Kidney (tissue), 14 donors: ENCODE results near the gene LANCL3. TPM values are rescaled to one million over a fixed set of nuclear protein-coding genes. Genes with fewer than 3 reads are reported as not detected.

Source experiments
- DNase-seq, 5 donors: peaks; one replicate each; pipeline ENCODE4 v3.0.0-alpha.2; 2013 to 2020
- FAIRE-seq: peaks from 2 replicates; lab custom pipeline; 2012; peaks lifted over from hg19 to GRCh38; lab: Jason Lieb, UNC
- H3K27ac ChIP-seq, 2 donors: one replicate each; pipeline ENCODE4 v1.7.0; 2013; ENCODE audit warnings: low read depth in 2 of 2, low read length in 2 of 2, inconsistent platforms in 1 of 2
- H3K27me3 ChIP-seq: one replicate; pipeline ENCODE4 v1.7.1; 2013; ENCODE audit warnings: low read length, inconsistent platforms; ENCODE audit not compliant: control insufficient read depth, insufficient read depth
- H3K36me3 ChIP-seq, 3 donors: one replicate each; pipeline versions ENCODE4 v1.7.0 to v1.7.1; 2013; ENCODE audit warnings: low read length in 3 of 3, control low read depth in 1 of 3, inconsistent platforms in 1 of 3; ENCODE audit not compliant: insufficient read depth in 3 of 3, control insufficient read depth in 2 of 3
- H3K4me1 ChIP-seq, 3 donors: one replicate each; pipeline versions ENCODE4 v1.7.0 to v1.7.1; 2013; ENCODE audit warnings: low read length in 3 of 3, inconsistent platforms in 1 of 3, low read depth in 1 of 3; ENCODE audit not compliant: control insufficient read depth in 2 of 3, insufficient read depth in 2 of 3
- H3K4me3 ChIP-seq, 3 donors: one replicate each; pipeline versions ENCODE4 v1.7.0 to v1.8.1; 2013; ENCODE audit warnings: low read length in 3 of 3, control low read depth in 1 of 3, inconsistent platforms in 1 of 3
- H3K9ac ChIP-seq, 3 donors: one replicate each; pipeline versions ENCODE4 v1.7.0 to v1.7.1; 2013; ENCODE audit warnings: low read length in 3 of 3, control low read depth in 1 of 3, inconsistent platforms in 1 of 3
- H3K9me3 ChIP-seq, 3 donors: one replicate each; pipeline versions ENCODE4 v1.7.0 to v1.7.1; 2013; ENCODE audit warnings: low read length in 3 of 3, control low read depth in 1 of 3, inconsistent platforms in 1 of 3; ENCODE audit not compliant: control insufficient read depth in 2 of 3, insufficient read depth in 1 of 3
- intact Hi-C: fragments of 100-400 bp; cut with DNase I; formaldehyde crosslinking; loops from one replicate; pipeline ENCODE4 v1.11.1; 2022
- polyA plus RNA-seq: library from polyadenylated mRNA; stranded (reverse); fragments of 350-450 nt; fragmentation: Illumina TruSeq; extraction: RNeasy Lipid Tissue Mini Kit (QIAGEN cat#74804); gene quantifications from one replicate; pipeline ENCODE4 v1.2.3, GENCODE V29; 2014; ENCODE audit warnings: low read depth, low replicate concordance; ENCODE audit not compliant: insufficient read depth
- total RNA-seq: library from RNA; stranded (reverse); fragmentation: NEBNext Ultra II Directional; extraction: Animal tissue kit (Norgen Biotek cat#: 25700); gene quantifications from one replicate; pipeline ENCODE4 v1.2.1, GENCODE V29; 2021
- TF ChIP-seq, protein P1 (sequence below): IDR thresholded peaks from 3 replicates; pipeline ENCODE4 v1.5.1; 2012; ENCODE audit warnings: mild to moderate bottlenecking, moderate library complexity, borderline replicate concordance; ENCODE audit not compliant: insufficient read depth; ENCODE audit errors: extremely low read depth
- donor health status: control.
- donor health status: control.
- donor health status: control.
- donor health status: control.
- donor health status: control.
- donor health status: DM: yes; HTN: yes; CAD: no.
- donor health status: Normal renal cell carcinoma (clear cell type).

The LANCL3 gene
- total and polyA plus RNA-seq, 2 donors from 2014 or later = 0.30 to 0.38 TPM

DNA sequence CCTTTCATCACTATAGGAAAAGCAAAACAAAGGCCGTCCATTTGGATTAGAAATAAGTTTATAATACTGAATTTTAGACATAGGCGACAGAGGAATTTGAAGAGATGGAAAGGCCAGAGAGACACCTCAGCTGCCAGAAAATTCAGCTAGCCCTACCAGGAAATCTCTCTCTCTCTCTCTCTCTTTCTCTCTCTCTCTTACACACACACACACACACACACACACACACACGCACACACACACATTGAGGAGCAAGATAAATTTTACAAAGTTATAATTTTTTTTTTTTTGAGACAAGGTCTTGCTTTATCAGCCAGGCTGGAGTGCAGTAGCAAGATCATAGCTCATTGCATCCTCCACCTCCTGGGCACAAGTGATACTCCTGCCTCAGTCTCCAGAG, 115.5 kb downstream of the LANCL3 start:
- Histone ChIP-seq H3K9me3 (no peaks in the 10 kb centered on the region), H3K27me3 (no peaks in the 10 kb centered on the region), H3K4me1 (no peaks in the 10 kb centered on the region), H3K9ac (no peak overlapping the region), H3K27ac (no peak overlapping the region), H3K36me3 (no peaks in the 10 kb centered on the region), H3K4me3 (no peak overlapping the region)
- FAIRE-seq (no peak), DNase-seq (no peak)
- TF ChIP-seq, protein P1, sequence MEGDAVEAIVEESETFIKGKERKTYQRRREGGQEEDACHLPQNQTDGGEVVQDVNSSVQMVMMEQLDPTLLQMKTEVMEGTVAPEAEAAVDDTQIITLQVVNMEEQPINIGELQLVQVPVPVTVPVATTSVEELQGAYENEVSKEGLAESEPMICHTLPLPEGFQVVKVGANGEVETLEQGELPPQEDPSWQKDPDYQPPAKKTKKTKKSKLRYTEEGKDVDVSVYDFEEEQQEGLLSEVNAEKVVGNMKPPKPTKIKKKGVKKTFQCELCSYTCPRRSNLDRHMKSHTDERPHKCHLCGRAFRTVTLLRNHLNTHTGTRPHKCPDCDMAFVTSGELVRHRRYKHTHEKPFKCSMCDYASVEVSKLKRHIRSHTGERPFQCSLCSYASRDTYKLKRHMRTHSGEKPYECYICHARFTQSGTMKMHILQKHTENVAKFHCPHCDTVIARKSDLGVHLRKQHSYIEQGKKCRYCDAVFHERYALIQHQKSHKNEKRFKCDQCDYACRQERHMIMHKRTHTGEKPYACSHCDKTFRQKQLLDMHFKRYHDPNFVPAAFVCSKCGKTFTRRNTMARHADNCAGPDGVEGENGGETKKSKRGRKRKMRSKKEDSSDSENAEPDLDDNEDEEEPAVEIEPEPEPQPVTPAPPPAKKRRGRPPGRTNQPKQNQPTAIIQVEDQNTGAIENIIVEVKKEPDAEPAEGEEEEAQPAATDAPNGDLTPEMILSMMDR = no peak
- intact Hi-C loops = no loop called here

DNA sequence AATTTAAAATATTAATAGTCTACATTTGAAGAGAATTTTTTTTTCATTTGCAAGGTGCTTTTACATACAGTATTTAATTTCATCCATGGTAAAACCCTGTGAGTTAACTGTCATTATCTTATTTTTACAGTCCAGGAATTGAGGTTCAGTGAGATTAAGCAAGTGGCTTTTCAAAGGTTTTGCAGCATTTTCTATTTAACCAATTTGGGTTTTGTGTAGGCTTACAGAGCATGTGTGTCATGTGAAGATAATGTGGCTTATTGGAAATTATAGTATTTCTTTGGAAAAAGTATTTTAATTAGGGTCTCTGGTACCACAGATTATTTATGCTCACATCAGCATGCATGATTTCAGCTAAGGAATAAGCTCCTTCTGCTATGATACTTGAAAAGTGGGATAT, 118.7 kb downstream of the LANCL3 start:
- DNase-seq (no peak), FAIRE-seq (no peak)
- H3K27me3 ChIP-seq = no peaks in the 10 kb centered on the region
- intact Hi-C loops = no loop called here
- H3K9ac ChIP-seq = no peak overlapping the region
- no peaks in the 10 kb centered on the region for H3K4me1 ChIP-seq
- H3K9me3 ChIP-seq = no peaks in the 10 kb centered on the region
- TF ChIP-seq, protein P1 = no peak
- no peak overlapping the region for H3K27ac ChIP-seq
- H3K4me3 ChIP-seq = no peak overlapping the region
- no peaks in the 10 kb centered on the region for H3K36me3 ChIP-seq

DNA sequence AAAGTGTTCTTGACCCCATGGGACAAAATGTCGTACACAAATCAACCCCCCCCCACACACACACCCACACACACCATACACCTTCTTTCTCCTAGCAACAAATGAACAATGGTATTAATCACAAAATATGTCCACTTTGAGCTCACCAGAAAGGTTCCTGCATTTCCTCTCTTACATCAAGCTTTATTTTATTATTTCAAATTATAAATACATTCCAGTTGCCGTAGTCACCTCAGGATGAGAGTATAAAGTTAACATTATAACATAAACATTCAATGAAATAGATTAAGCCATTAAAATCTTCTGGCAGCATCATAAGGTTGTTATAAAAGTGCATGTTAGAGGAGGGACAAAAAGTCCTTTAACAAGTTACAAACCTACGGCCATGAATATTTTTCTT, 121.5 kb downstream of the LANCL3 start:
- Histone ChIP-seq H3K27me3 (no peaks in the 10 kb centered on the region), H3K9ac (no peak overlapping the region), H3K36me3 (no peaks in the 10 kb centered on the region), H3K4me1 (no peaks in the 10 kb centered on the region), H3K4me3 (no peak overlapping the region), H3K27ac (no peak overlapping the region), H3K9me3 (no peaks in the 10 kb centered on the region)
- TF ChIP-seq, protein P1 = no peak
- FAIRE-seq (no peak), DNase-seq (no peak)
- intact Hi-C loops = no loop called here

DNA sequence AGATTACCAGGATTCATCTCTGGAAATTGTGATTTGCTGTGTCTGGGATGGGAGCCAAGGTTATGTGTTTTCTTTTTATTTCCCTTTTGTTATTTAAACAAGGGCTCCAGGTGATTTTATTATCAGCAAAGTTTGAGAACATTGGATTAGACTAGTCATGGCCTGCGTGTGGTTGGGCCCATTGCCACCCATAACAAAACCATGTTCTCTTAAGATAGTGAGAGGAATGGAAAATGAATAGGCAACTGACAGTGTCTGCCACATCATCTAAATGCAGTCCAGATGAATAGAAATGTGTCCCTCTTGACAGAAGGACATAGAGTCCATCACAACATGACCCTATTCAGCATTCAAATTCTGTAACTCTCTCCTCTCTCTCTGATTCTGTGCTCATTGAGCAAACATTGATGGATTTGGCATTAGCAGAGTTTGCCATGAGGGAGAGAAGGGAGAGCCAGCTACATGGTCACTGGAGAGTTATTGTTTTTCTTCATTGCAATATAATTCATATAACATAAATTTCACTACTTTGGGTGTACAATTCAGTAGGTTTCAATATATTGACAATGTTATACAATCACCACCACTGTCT, 125.8 kb downstream of the LANCL3 start:
- Histone ChIP-seq H3K36me3 (no peaks in the 10 kb centered on the region), H3K27ac (no peak overlapping the region), H3K4me3 (no peak overlapping the region), H3K27me3 (no peaks in the 10 kb centered on the region), H3K4me1 (no peaks in the 10 kb centered on the region), H3K9ac (no peak overlapping the region), H3K9me3 (no peaks in the 10 kb centered on the region)
- TF ChIP-seq, protein P1 = no peak
- DNase-seq (no peak), FAIRE-seq (no peak)
- intact Hi-C loops = no loop called here
